Measurements from ENCODE around the gene MCF2L2. TPM values are rescaled to one million over a fixed set of nuclear protein-coding genes. Genes with fewer than 3 reads are reported as not detected.

MCF2L2 gene
- total and polyA plus RNA-seq, 9 donors: 0.09 to 0.56 (median 0.24) TPM

DNA sequence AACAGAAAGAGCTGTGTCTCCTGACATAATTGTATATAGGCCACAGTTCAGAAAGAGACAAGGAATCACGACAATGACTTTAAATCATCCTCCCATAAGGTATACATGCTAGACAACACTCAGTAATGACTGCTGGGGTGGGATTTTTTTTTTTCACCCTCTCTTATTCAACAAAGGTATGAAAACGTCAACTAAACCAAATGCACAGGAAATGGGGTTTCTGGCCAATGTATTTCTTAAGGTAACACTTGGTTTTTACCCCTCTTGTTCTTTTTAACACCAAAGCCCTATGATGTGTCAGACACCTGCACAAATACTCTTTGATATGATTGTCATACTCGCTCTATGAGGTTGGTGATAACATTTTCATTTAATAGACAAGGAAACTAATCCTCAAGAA is 78.3 kb downstream of the MCF2L2 start:
- no CpG with 5 or more reads among the region's 3 CpGs for WGBS (ENCODE audit: insufficient coverage)

DNA sequence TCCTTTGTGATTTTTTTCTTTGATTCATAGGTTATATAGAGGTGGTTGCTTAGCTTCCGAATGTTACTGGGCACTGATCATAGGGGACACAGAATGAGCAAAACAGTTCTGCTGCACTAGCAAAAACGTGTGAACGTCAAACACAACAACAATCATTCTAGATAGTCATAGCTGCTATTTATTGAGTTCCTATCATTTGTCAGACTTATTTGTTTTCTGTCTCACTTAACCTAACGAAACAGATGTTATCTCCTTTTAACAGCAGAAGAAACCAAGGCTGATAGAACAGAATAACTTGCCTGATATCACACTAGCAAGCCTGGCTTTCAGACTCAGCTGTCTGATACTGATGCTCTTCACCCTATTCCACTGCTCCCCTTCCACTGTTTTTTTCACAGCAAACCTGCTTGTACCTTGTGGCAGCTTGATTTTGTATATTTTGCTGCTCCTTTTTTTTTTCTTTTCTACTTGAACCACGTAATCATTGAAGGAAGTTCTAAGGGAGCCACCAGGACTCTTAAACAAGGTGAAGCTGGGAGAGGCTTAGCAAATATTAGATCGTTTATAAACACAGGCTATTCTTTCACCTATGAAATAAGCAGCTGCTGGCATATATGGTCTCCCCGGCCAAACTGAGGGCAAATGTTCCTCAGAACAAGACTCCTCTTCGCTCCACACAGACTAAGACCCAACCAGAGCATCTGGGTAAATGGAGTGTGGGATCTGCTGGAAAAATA is 78.8 kb downstream of the MCF2L2 start:
- no peaks in the 10 kb centered on the region for H3K9me3 ChIP-seq (replicated peaks; ENCODE audit: control insufficient read depth, low read depth, low read length)
- no peak overlapping the region for H3K4me3 ChIP-seq (ENCODE audit: low read length)
- no peak for DNase-seq
- 67% methylated on average over 1 of the region's 8 CpGs for WGBS (ENCODE audit: insufficient coverage)
- no peaks in the 10 kb centered on the region for H3K27me3 ChIP-seq (ENCODE audit: control insufficient read depth, insufficient read depth, low read length)
- H3K27ac ChIP-seq (ENCODE audit: low read length): no peak overlapping the region
- H3K36me3 ChIP-seq (ENCODE audit: control insufficient read depth, insufficient read depth, low read length): no peaks in the 10 kb centered on the region
- no peaks in the 10 kb centered on the region for H3K4me1 ChIP-seq (ENCODE audit: control insufficient read depth, insufficient read depth, low read length)

More for the DNA sequence above, 78.3 kb downstream of the MCF2L2 start:
- Histone ChIP-seq H3K27ac (ENCODE audit: low read length) (no peak overlapping the region), H3K27me3 (ENCODE audit: control insufficient read depth, insufficient read depth, low read length) (no peaks in the 10 kb centered on the region), H3K4me1 (ENCODE audit: control insufficient read depth, insufficient read depth, low read length) (no peaks in the 10 kb centered on the region), H3K36me3 (ENCODE audit: control insufficient read depth, insufficient read depth, low read length) (no peaks in the 10 kb centered on the region), H3K4me3 (ENCODE audit: low read length) (no peak overlapping the region), H3K9me3 (replicated peaks; ENCODE audit: control insufficient read depth, low read depth, low read length) (no peaks in the 10 kb centered on the region)
- no peak for DNase-seq

DNA sequence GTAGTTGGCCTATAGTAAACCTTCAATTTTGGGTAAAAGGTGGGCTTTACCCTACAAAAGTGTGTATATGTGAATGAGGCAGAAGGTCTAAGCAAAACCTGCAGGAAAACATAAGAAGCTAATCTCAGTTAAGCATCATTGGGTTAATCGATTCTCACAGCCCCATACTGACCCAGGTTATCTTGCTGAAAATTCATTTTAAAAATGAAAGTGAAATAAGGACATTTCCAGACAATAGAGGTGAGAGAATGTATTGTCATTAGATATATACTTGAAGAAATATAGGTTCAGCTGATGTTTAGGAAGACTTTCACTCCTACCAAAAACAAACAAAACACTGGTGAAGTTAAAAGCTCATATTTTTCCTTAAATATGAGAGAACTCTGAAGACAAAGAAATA is 85.6 kb downstream of the MCF2L2 start:
- H3K27ac ChIP-seq (ENCODE audit: low read length): no peak overlapping the region
- no peaks in the 10 kb centered on the region for H3K36me3 ChIP-seq (ENCODE audit: control insufficient read depth, insufficient read depth, low read length)
- H3K9me3 ChIP-seq (replicated peaks; ENCODE audit: control insufficient read depth, low read depth, low read length): no peaks in the 10 kb centered on the region
- no peaks in the 10 kb centered on the region for H3K27me3 ChIP-seq (ENCODE audit: control insufficient read depth, insufficient read depth, low read length)
- no peak for DNase-seq
- H3K4me3 ChIP-seq (ENCODE audit: low read length): no peak overlapping the region
- whole genome bisulfite sequencing (ENCODE audit: insufficient coverage): no CpG with 5 or more reads among the region's 1 CpG
- no peaks in the 10 kb centered on the region for H3K4me1 ChIP-seq (ENCODE audit: control insufficient read depth, insufficient read depth, low read length)

DNA sequence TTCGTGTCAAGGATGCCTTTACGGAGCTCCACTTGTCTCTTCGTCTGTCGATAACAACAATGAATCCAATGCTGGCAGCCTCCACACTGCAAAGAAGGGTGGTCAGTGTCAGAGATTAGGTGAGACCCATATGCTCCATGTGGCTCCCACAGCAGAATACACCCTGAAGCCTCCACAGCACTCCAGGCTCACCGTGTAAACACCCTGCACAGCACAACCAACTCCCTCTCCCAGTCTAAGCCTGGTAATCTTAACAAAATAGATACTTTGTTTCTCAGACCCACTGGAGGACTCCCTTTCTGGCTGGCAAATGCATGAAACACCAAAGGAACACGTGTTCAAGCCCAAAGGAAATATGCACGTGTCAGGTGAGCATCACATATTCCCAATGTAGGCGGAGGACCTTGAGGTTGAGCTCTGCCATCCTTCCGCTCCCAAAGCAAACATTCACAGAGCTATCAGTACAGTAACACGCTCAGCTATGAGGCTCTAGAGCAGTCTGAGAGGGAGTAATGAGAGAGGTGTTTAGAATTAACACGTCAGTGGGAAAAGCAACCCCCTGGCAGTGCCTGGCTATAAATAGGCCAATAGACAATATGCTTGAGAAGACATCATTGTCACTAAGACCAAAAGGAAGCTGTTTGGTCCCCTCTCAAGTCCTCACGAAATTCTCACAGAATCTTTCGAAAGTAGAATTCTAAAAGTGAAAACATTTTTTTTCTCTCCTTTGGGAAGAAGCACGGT is 86.7 kb downstream of the MCF2L2 start:
- no peaks in the 10 kb centered on the region for H3K9me3 ChIP-seq (replicated peaks; ENCODE audit: control insufficient read depth, low read depth, low read length)
- no peak overlapping the region for H3K27ac ChIP-seq (ENCODE audit: low read length)
- H3K36me3 ChIP-seq (ENCODE audit: control insufficient read depth, insufficient read depth, low read length): no peaks in the 10 kb centered on the region
- 74% methylated on average over 7 of the region's 14 CpGs for WGBS (ENCODE audit: insufficient coverage)
- DNase-seq: no peak
- no peaks in the 10 kb centered on the region for H3K27me3 ChIP-seq (ENCODE audit: control insufficient read depth, insufficient read depth, low read length)
- no peak overlapping the region for H3K4me3 ChIP-seq (ENCODE audit: low read length)
- no peaks in the 10 kb centered on the region for H3K4me1 ChIP-seq (ENCODE audit: control insufficient read depth, insufficient read depth, low read length)

DNA sequence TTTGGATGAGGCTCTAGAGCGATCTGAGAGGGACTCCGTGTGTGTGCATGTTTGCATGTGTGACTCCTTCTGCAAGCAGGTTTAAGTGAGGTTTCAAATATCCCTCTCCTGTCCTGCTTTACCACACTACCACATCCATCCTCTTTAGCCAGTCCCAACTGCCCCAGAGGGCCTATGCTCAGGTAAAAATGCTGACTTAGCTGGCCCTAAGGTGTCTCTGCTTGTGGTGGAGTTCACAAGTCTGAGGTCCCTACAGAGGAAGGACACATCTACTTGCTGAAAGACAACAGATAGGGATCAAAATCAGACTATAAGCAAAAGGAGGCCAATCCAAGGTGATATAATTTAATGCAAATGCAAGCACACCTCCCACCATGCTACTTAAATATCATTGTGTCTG is 88.2 kb downstream of the MCF2L2 start:
- DNase-seq: no peak
- H3K9me3 ChIP-seq (replicated peaks; ENCODE audit: control insufficient read depth, low read depth, low read length): no peaks in the 10 kb centered on the region
- no peaks in the 10 kb centered on the region for H3K27me3 ChIP-seq (ENCODE audit: control insufficient read depth, insufficient read depth, low read length)
- no peaks in the 10 kb centered on the region for H3K36me3 ChIP-seq (ENCODE audit: control insufficient read depth, insufficient read depth, low read length)
- no peaks in the 10 kb centered on the region for H3K4me1 ChIP-seq (ENCODE audit: control insufficient read depth, insufficient read depth, low read length)
- WGBS (ENCODE audit: insufficient coverage): 100% methylated on average over 2 of the region's 2 CpGs
- no peak overlapping the region for H3K4me3 ChIP-seq (ENCODE audit: low read length)
- no peak overlapping the region for H3K27ac ChIP-seq (ENCODE audit: low read length)

DNA sequence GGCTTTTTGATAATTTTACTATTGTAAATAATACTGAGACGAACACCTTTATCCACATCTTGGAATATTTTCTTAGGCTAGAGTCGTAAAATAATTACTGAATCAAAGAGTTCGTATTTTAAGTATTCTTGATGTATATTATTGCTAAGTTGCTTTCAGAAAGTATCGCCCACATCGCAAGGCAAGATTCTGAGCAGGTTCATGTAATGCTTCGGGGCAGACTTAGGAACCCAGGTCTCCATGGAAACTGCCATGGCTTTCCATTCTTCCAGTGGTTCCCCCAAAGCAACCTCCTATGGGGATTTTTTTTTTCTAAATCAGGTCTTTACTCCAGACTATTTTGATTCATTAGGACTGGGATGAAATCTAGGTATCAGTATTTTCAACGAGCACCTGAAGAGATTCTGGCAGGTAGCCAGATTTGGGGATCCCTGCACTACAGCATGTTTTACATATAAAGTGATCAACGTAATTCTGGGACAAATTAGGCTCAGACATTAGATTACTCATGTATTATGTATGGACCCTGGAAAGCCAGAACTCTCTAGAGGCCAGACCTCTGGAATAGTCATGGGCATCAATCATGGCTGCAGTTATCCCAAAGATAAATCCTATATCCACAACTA is 88.8 kb downstream of the MCF2L2 start:
- no CpG with 5 or more reads among the region's 8 CpGs for WGBS (ENCODE audit: insufficient coverage)

DNA sequence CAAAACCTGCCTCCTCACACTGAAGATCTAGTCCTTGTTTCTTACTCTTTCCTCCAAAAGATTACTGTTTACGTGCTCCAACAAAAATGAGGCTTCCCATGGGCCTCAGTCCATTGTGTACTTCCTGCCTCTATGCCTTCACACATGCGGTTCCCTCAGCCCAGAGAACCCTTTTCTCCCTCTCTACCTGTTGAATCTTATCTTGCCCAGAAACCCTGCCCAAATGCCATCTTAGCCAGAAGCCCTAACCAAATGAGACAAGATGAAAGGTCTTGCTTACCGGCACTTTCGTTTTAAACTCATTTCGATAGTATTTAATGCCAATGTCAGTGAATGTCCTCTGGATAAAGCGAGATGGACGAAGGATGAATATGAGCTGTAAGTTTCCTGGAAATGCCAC is 89.9 kb downstream of the MCF2L2 start:
- no peaks in the 10 kb centered on the region for H3K4me1 ChIP-seq (ENCODE audit: control insufficient read depth, insufficient read depth, low read length)
- H3K36me3 ChIP-seq (ENCODE audit: control insufficient read depth, insufficient read depth, low read length): no peaks in the 10 kb centered on the region
- 89% methylated on average over 7 of the region's 7 CpGs for WGBS (ENCODE audit: insufficient coverage)

More for the DNA sequence above, 88.8 kb downstream of the MCF2L2 start:
- no peaks in the 10 kb centered on the region for H3K9me3 ChIP-seq (replicated peaks; ENCODE audit: control insufficient read depth, low read depth, low read length)
- no peaks in the 10 kb centered on the region for H3K27me3 ChIP-seq (ENCODE audit: control insufficient read depth, insufficient read depth, low read length)
- H3K4me3 ChIP-seq (ENCODE audit: low read length): no peak overlapping the region
- no peak for DNase-seq
- H3K4me1 ChIP-seq (ENCODE audit: control insufficient read depth, insufficient read depth, low read length): no peaks in the 10 kb centered on the region
- H3K36me3 ChIP-seq (ENCODE audit: control insufficient read depth, insufficient read depth, low read length): no peaks in the 10 kb centered on the region
- no peak overlapping the region for H3K27ac ChIP-seq (ENCODE audit: low read length)

DNA sequence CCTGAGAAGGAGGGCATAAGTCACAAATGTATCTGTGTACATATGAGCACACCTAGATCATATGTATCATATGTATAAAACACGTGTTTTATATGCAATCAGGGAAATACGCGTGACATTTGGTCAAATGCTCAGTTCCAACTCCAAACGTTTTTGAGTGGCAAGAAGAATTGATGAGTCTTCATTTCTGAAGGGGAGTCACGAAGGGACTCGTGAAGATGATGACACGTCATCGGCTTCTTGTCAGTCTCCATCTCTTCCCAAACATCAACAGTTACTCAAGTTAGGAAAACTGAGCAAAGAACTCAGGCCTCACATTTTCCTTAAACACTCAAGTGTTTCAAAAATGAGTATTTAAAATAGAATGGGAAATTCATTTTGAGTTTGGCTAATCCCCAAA is 95.9 kb downstream of the MCF2L2 start:
- Histone ChIP-seq H3K4me3 (ENCODE audit: low read length) (no peak overlapping the region), H3K36me3 (ENCODE audit: control insufficient read depth, insufficient read depth, low read length) (no peaks in the 10 kb centered on the region), H3K9me3 (replicated peaks; ENCODE audit: control insufficient read depth, low read depth, low read length) (no peaks in the 10 kb centered on the region), H3K4me1 (ENCODE audit: control insufficient read depth, insufficient read depth, low read length) (no peaks in the 10 kb centered on the region), H3K27ac (ENCODE audit: low read length) (no peak overlapping the region), H3K27me3 (ENCODE audit: control insufficient read depth, insufficient read depth, low read length) (no peaks in the 10 kb centered on the region)
- no peak for DNase-seq
- WGBS (ENCODE audit: insufficient coverage): 67% methylated on average over 1 of the region's 8 CpGs

More for the DNA sequence above, 89.9 kb downstream of the MCF2L2 start:
- no peak for DNase-seq
- Histone ChIP-seq H3K9me3 (replicated peaks; ENCODE audit: control insufficient read depth, low read depth, low read length) (no peaks in the 10 kb centered on the region), H3K27me3 (ENCODE audit: control insufficient read depth, insufficient read depth, low read length) (no peaks in the 10 kb centered on the region), H3K4me3 (ENCODE audit: low read length) (no peak overlapping the region), H3K27ac (ENCODE audit: low read length) (no peak overlapping the region)

DNA sequence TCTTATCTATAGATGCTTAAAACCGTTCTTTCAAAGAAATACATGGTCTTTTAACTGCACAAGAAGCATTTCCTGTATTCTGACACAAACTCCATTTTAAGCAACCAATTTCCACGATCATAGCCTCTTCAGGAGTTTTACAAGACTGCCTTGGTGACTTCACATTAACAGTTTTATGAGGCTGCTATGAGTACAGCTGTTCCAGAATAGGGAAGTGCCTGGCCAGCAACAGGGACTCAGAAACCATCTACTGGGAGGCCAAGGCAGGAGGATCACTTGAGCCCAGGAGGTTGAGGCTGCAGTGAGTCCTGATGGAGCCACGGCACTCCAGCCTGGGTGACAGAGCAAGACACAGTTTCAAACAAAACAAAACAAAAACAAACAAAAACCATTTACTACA is 96.9 kb downstream of the MCF2L2 start:
- no peaks in the 10 kb centered on the region for H3K4me1 ChIP-seq (ENCODE audit: control insufficient read depth, insufficient read depth, low read length)
- H3K36me3 ChIP-seq (ENCODE audit: control insufficient read depth, insufficient read depth, low read length): no peaks in the 10 kb centered on the region
- WGBS (ENCODE audit: insufficient coverage): no CpG with 5 or more reads among the region's 3 CpGs
- DNase-seq: peak; percentile 4
- H3K27me3 ChIP-seq (ENCODE audit: control insufficient read depth, insufficient read depth, low read length): no peaks in the 10 kb centered on the region
- no peaks in the 10 kb centered on the region for H3K9me3 ChIP-seq (replicated peaks; ENCODE audit: control insufficient read depth, low read depth, low read length)
- H3K27ac ChIP-seq (ENCODE audit: low read length): no peak overlapping the region
- no peak overlapping the region for H3K4me3 ChIP-seq (ENCODE audit: low read length)

DNA sequence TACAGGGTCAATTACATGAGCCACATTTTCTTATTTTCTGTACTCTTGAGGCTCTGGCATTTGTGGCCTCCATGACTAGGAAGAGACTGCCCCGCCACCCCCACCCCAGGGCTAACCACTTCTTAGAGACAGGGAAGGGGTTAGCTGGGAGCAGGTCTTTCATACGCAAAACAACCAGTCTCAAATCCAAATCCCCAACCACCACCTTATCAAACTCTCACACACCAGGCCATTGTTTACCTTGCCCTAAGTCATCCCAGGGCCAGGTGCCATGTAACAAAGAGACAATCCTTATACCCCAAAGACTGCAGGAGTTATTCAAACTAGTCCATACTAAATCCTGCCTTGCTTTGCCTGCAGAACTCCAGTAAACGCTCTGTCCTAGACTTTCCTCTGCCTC is 97.5 kb downstream of the MCF2L2 start:
- Histone ChIP-seq H3K4me1 (ENCODE audit: control insufficient read depth, insufficient read depth, low read length) (no peaks in the 10 kb centered on the region), H3K4me3 (ENCODE audit: low read length) (no peak overlapping the region), H3K27me3 (ENCODE audit: control insufficient read depth, insufficient read depth, low read length) (no peaks in the 10 kb centered on the region), H3K36me3 (ENCODE audit: control insufficient read depth, insufficient read depth, low read length) (no peaks in the 10 kb centered on the region), H3K27ac (ENCODE audit: low read length) (no peak overlapping the region), H3K9me3 (replicated peaks; ENCODE audit: control insufficient read depth, low read depth, low read length) (no peaks in the 10 kb centered on the region)
- WGBS (ENCODE audit: insufficient coverage): 56% methylated on average over 2 of the region's 3 CpGs
- DNase-seq: no peak
